ENCODE results near the gene DRAXIN.

The DRAXIN gene

GRCh38 chr1:11738783-11739182 lies 47.3 kb downstream of the DRAXIN start:
- no peak for DNase-seq

- no peak for DNase-seq
These were observed 49.0 kb downstream of the DRAXIN start for GRCh38 chr1:11740258-11741192.

- no peak for DNase-seq
These were observed 50.0 kb downstream of the DRAXIN start for GRCh38 chr1:11741482-11741881.

- no peak for DNase-seq
These were observed 50.5 kb downstream of the DRAXIN start for GRCh38 chr1:11741919-11742558.

GRCh38 chr1:11744287-11744686 lies 52.8 kb downstream of the DRAXIN start:
- DNase-seq, result no peak

- DNase-seq, result no peak
These were observed 54.6 kb downstream of the DRAXIN start for GRCh38 chr1:11746092-11746491.

GRCh38 chr1:11746795-11747487 lies 55.4 kb downstream of the DRAXIN start:
- no peak for DNase-seq

GRCh38 chr1:11748294-11749202 lies 57.0 kb downstream of the DRAXIN start:
- no peak for DNase-seq

- no peak for DNase-seq
These were observed 57.7 kb downstream of the DRAXIN start for GRCh38 chr1:11749203-11749689.

GRCh38 chr1:11749996-11750395 lies 58.5 kb downstream of the DRAXIN start:
- DNase-seq, result no peak

- no peak for DNase-seq
These were observed 59.6 kb downstream of the DRAXIN start for GRCh38 chr1:11751087-11751486.

- no peak for DNase-seq
These were observed 61.0 kb downstream of the DRAXIN start for GRCh38 chr1:11752359-11753088.

GRCh38 chr1:11753555-11754208 lies 62.2 kb downstream of the DRAXIN start:
- DNase-seq, result no peak

- no peak for DNase-seq
These were observed 65.5 kb downstream of the DRAXIN start for GRCh38 chr1:11757047-11757446.

- DNase-seq, result no peak
These were observed 68.3 kb downstream of the DRAXIN start for GRCh38 chr1:11759791-11760190.

GRCh38 chr1:11761285-11761684 lies 69.8 kb downstream of the DRAXIN start:
- DNase-seq, result no peak

- no peak for DNase-seq
These were observed 70.5 kb downstream of the DRAXIN start, which contains the start of gene C1orf167 for GRCh38 chr1:11761988-11762406. Gene C1orf167, plus strand, starts transcription at chr1:11762193. Its CDS starts 2,208 bp downstream, at chr1:11764401.

- DNase-seq, result no peak
These were observed 72.6 kb downstream of the DRAXIN start for GRCh38 chr1:11764115-11764514.

GRCh38 chr1:11764519-11764918 lies 73.0 kb downstream of the DRAXIN start:
- no peak for DNase-seq

GRCh38 chr1:11765661-11766428 lies 74.3 kb downstream of the DRAXIN start:
- DNase-seq, result no peak
